Esophagus muscularis mucosa (tissue), 4 donors: ENCODE measurements around the gene CNTNAP2. TPM values are rescaled to one million over a fixed set of nuclear protein-coding genes. Genes with fewer than 3 reads are reported as not detected.

Source experiments
- DNase-seq: peaks from one replicate; pipeline ENCODE4 v3.0.0-alpha.2; 2017; ENCODE audit errors: extremely low spot score
- H3K27ac ChIP-seq, 4 donors: fragments of 200-600 bp; sonication (generic); replicated peaks in 1 of 4; 1 replicate in 3 of 4; 2 replicates in 1 of 4; pipeline ENCODE4 v1.5.1; 2016 to 2019; ENCODE audit warnings: mild to moderate bottlenecking in 1 of 4
- H3K27me3 ChIP-seq, 4 donors: fragments of 200-600 bp; sonication (generic); one replicate each; pipeline versions ENCODE4 v1.5.1 to v1.6.0; 2016 to 2019
- H3K36me3 ChIP-seq, 4 donors: fragments of 200-600 bp; sonication (generic); one replicate each; pipeline ENCODE4 v1.5.1; 2016 to 2019
- H3K4me1 ChIP-seq, 4 donors: fragments of 200-600 bp; sonication (generic); one replicate each; pipeline ENCODE4 v1.5.1; 2016 to 2019
- H3K4me3 ChIP-seq, 4 donors: fragments of 200-600 bp; sonication (generic); 1 replicate in 2 of 4; 2 replicates in 2 of 4; pipeline ENCODE4 v1.5.1; 2016 to 2019; ENCODE audit warnings: mild to moderate bottlenecking in 4 of 4, moderate library complexity in 1 of 4
- H3K9me3 ChIP-seq, 4 donors: fragments of 200-600 bp; sonication (generic); 1 replicate in 3 of 4; 2 replicates in 1 of 4; pipeline ENCODE4 v1.5.1; 2016 to 2019
- EP300 ChIP-seq: sonication (generic); formaldehyde crosslinking; IDR thresholded peaks from one replicate; pipeline ENCODE4 v1.6.1; 2017; ENCODE audit warnings: antibody characterized with exemption
- POLR2A ChIP-seq: fragments of 450-650 bp; IDR thresholded peaks from one replicate; pipeline ENCODE4 v1.6.1; 2017; ENCODE audit warnings: antibody characterized with exemption, moderate library complexity, mild to moderate bottlenecking, low read depth
- POLR2AphosphoS5 ChIP-seq, 2 donors: sonication (generic); formaldehyde crosslinking; IDR thresholded peaks; one replicate each; pipeline ENCODE4 v1.6.1; 2017; ENCODE audit warnings: antibody characterized with exemption in 2 of 2
- WGBS: methylation state at CpG from one replicate; pipeline ENCODE4 v1.1.5; 2018; 5-methylcytosine and 5-hydroxymethylcytosine counted together
- intact Hi-C: fragments of 100-400 bp; cut with DNase I; formaldehyde crosslinking; loops from one replicate; pipeline ENCODE4 v1.15.1; 2023
- total RNA-seq, 4 donors: library from RNA; depleted of rRNA; stranded (reverse); fragments of >200 nt; gene quantifications; one replicate each; pipeline versions ENCODE4 v1.1.0 to v1.2.1, GENCODE V29; 2016
- TF ChIP-seq, protein P1 (sequence below), 3 experiments: fragments of 200-600 bp in 2 of 3; fragments of 450-650 bp in 1 of 3; sonication (generic) in 2 of 3; IDR thresholded peaks; one replicate each; pipeline ENCODE4 v1.5.1; 2017 to 2019; ENCODE audit warnings: antibody characterized with exemption in 3 of 3, mild to moderate bottlenecking in 2 of 3, moderate library complexity in 1 of 3

CNTNAP2 gene
- total RNA-seq, 4 donors from 2014 or later, result 1.2 to 2.9 (median 1.9) TPM

DNA sequence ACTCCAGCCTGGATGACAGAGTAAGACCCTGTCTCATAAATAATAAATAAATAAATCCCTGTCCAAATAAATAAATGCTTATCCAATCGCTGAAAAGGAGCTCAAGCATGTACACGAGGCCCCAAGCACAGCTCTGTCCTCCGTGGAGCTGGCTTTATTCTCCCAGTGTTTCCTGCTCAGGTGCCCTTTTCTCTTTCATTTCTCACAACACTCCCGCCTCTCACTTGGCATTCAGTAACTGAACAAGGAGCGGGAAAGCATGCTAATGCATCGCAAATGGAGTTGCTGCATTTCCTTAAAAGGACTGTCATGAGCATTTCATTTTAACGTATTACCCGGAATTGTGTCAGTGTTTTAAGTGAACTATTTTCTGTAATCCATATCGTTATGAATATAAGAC is 2263.1 kb downstream of the CNTNAP2 start:
- 84% methylated on average over 8 of the region's 9 CpGs for WGBS
- peak; percentile 62 for DNase-seq
- intact Hi-C loops, result no loop called here
- Histone ChIP-seq H3K4me3 (no peak overlapping the region), H3K4me1 (peaks cover 0 to 20% (median 13%) of the 10 kb centered on the region in 4 donors), H3K27me3 (no peaks in the 10 kb centered on the region), H3K27ac (peak overlapping the region in 2 of 4 donors; percentile 24 to 55), H3K36me3 (no peaks in the 10 kb centered on the region), H3K9me3 (no peaks in the 10 kb centered on the region)
- TF ChIP-seq POLR2A, result no peak
- TF ChIP-seq POLR2AphosphoS5 (IDR thresholded peaks at IDR 0.05), result no peak
- TF ChIP-seq, protein P1, sequence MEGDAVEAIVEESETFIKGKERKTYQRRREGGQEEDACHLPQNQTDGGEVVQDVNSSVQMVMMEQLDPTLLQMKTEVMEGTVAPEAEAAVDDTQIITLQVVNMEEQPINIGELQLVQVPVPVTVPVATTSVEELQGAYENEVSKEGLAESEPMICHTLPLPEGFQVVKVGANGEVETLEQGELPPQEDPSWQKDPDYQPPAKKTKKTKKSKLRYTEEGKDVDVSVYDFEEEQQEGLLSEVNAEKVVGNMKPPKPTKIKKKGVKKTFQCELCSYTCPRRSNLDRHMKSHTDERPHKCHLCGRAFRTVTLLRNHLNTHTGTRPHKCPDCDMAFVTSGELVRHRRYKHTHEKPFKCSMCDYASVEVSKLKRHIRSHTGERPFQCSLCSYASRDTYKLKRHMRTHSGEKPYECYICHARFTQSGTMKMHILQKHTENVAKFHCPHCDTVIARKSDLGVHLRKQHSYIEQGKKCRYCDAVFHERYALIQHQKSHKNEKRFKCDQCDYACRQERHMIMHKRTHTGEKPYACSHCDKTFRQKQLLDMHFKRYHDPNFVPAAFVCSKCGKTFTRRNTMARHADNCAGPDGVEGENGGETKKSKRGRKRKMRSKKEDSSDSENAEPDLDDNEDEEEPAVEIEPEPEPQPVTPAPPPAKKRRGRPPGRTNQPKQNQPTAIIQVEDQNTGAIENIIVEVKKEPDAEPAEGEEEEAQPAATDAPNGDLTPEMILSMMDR (IDR thresholded peaks at IDR 0.05), result no peak
- TF ChIP-seq EP300, result no peak

DNA sequence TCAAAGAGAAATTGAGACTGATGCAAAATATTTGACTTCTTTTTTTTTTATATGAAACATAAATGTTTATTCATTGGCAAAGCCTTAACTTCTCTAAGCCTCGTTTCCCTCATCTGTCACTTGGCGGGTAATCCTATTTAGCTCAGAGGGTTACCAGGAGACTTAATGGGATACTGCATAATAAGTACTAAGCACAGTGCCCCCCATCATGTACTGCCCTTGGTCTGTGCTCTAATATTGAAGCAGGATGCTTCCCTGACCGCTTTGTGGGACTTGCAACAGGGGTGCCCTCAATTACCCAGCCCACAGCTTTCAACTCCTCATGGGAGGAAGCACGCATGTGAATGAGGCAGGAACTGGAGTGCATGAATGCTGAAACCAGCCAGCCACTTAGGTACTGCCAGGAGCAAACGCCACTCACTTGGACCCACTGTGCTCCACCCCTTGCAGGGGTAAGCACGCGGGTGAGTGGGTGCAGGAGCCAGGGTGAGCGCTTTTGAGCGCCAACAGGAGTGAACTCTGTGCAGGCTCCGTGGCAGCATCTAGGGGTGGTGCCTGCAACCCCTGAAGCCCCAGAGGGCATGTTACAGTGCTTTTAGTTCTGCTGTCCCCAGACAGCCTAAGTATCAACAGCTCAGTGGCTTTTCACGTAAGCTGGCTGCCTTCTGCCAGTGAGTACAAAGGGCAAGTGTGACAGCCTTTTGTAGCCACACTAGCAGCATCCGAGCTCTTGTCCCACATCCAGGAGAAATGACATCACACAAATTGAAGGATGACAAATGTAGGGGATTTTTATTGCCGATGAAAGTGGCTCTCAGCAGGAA is 2264.2 kb downstream of the CNTNAP2 start:
- TF ChIP-seq EP300, result no peak
- no peak for TF ChIP-seq POLR2AphosphoS5 (IDR thresholded peaks at IDR 0.05)
- TF ChIP-seq POLR2A, result no peak
- TF ChIP-seq, protein P1 (IDR thresholded peaks at IDR 0.05), result no peak
- Histone ChIP-seq H3K36me3 (no peaks in the 10 kb centered on the region), H3K4me3 (no peak overlapping the region), H3K4me1 (peaks cover 0 to 17% (median 13%) of the 10 kb centered on the region in 4 donors), H3K27ac (peak overlapping the region in 1 of 4 donors; percentile 55), H3K27me3 (no peaks in the 10 kb centered on the region), H3K9me3 (no peaks in the 10 kb centered on the region)
- 59% methylated on average over 10 of the region's 13 CpGs for WGBS
- peak; percentile 66 for DNase-seq
- intact Hi-C loops, result no loop called here

DNA sequence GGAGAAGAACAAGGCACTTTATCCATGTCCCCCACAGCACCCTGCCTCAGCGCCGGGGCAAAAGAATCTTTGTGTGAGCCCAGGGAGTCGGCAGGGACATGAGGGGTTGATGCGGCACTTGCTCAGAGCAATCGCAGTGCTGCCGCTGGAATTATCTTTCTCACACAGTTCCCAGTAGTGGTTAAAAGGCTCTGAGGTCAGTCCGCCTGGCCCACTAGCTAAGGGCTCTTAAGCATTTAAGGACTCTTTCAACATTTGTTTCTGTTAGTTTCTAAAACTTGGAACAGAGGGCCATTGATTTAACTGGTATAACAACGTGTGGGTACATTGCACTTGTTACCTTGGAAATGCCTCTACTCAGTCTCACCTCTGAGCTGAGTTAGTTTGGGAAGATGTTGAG is 2266.0 kb downstream of the CNTNAP2 start:
- H3K27me3 ChIP-seq, result no peaks in the 10 kb centered on the region

DNA sequence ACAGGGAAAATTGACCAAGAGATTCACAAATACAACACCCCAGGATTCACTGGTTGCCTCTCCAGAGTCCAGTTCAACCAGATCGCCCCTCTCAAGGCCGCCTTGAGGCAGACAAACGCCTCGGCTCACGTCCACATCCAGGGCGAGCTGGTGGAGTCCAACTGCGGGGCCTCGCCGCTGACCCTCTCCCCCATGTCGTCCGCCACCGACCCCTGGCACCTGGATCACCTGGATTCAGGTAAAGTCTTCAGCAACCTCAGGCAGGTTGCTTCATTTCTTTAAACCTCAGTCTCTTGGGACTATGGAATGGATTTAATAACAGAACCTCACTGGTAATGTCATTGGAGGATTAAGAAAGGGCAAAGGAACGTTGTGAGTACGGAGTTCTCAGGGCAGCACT is 2267.1 kb downstream of the CNTNAP2 start:
- DNase-seq, result peak; percentile 84
- intact Hi-C loops, result no loop called here
- Histone ChIP-seq H3K27me3 (no peaks in the 10 kb centered on the region), H3K4me3 (no peak overlapping the region), H3K9me3 (no peaks in the 10 kb centered on the region), H3K4me1 (peaks cover 0 to 17% (median 13%) of the 10 kb centered on the region in 4 donors), H3K27ac (no peak overlapping the region), H3K36me3 (no peaks in the 10 kb centered on the region)
- whole genome bisulfite sequencing, result 94% methylated on average over 14 of the region's 14 CpGs
- TF ChIP-seq POLR2AphosphoS5 (IDR thresholded peaks at IDR 0.05) (no peak), POLR2A (no peak), EP300 (no peak)
- TF ChIP-seq, protein P1 (IDR thresholded peaks at IDR 0.05), result no peak

More for the DNA sequence above, 2266.0 kb downstream of the CNTNAP2 start:
- peaks cover 0 to 17% (median 13%) of the 10 kb centered on the region in 4 donors for H3K4me1 ChIP-seq
- DNase-seq, result peak; percentile 88
- intact Hi-C loops, result no loop called here
- H3K4me3 ChIP-seq, result no peak overlapping the region
- WGBS, result 77% methylated on average over 8 of the region's 8 CpGs
- H3K27ac ChIP-seq, result no peak overlapping the region
- TF ChIP-seq POLR2A (no peak), EP300 (no peak)
- TF ChIP-seq, protein P1 (IDR thresholded peaks at IDR 0.05), result no peak
- H3K9me3 ChIP-seq, result no peaks in the 10 kb centered on the region
- H3K36me3 ChIP-seq, result no peaks in the 10 kb centered on the region
